Hippocampal formation (tissue), 2 donors: ENCODE results near the gene PTPRU.

Experiments used
- DNase-seq, 2 donors: peaks; one replicate each; lab custom pipeline; 2025; lab: John Stamatoyannopoulos, UW

Gene PTPRU

GRCh38 chr1:29235955-29236711 lies at the start of gene PTPRU:
PTPRU (plus strand) TSS chr1:29236522; CDS start chr1:29236645, 123 bp downstream.
- DNase-seq, result peak; percentile 38 to 65

- DNase-seq, result no peak
Measured at GRCh38 chr1:29186707-29187106, 49.6 kb upstream of the PTPRU start.

- no peak for DNase-seq
Measured at GRCh38 chr1:29190718-29191117, 45.6 kb upstream of the PTPRU start.

GRCh38 chr1:29193879-29194455 lies 42.4 kb upstream of the PTPRU start:
- DNase-seq, result no peak

GRCh38 chr1:29195881-29196291 lies 40.4 kb upstream of the PTPRU start:
- DNase-seq, result no peak

- DNase-seq, result no peak
Measured at GRCh38 chr1:29196863-29197589, 39.3 kb upstream of the PTPRU start.

GRCh38 chr1:29197590-29197924 lies 38.8 kb upstream of the PTPRU start:
- DNase-seq, result no peak

GRCh38 chr1:29197993-29198392 lies 38.3 kb upstream of the PTPRU start:
- no peak for DNase-seq

- DNase-seq, result no peak
Measured at GRCh38 chr1:29200906-29201594, 35.3 kb upstream of the PTPRU start.

- DNase-seq, result no peak
Measured at GRCh38 chr1:29201595-29202051, 34.7 kb upstream of the PTPRU start.

GRCh38 chr1:29202053-29202452 lies 34.3 kb upstream of the PTPRU start:
- DNase-seq, result no peak

- peak; percentile 81 to 84 for DNase-seq
Measured at GRCh38 chr1:29202584-29203340, 33.6 kb upstream of the PTPRU start.

GRCh38 chr1:29208442-29208841 lies 27.9 kb upstream of the PTPRU start:
- DNase-seq, result no peak

- no peak for DNase-seq
Measured at GRCh38 chr1:29209173-29209572, 27.1 kb upstream of the PTPRU start.

- DNase-seq, result no peak
Measured at GRCh38 chr1:29210278-29211085, 25.8 kb upstream of the PTPRU start.

GRCh38 chr1:29211086-29212030 lies 25.0 kb upstream of the PTPRU start:
- DNase-seq, result no peak

GRCh38 chr1:29213055-29213454 lies 23.3 kb upstream of the PTPRU start:
- no peak for DNase-seq

- DNase-seq, result no peak
Measured at GRCh38 chr1:29217633-29218032, 18.7 kb upstream of the PTPRU start.

GRCh38 chr1:29218223-29218622 lies 18.1 kb upstream of the PTPRU start:
- DNase-seq, result no peak

GRCh38 chr1:29221296-29221695 lies 15.0 kb upstream of the PTPRU start:
- DNase-seq, result no peak
